ENCODE data around the gene CUX1.

Gene CUX1

GRCh38 chr7:101814991-101815825 lies 2.2 kb upstream of the CUX1 start (continued):
- TF ChIP-seq ZNF560 (tag by site-specific recombination; IDR thresholded peaks at IDR 0.05; ENCODE audit: borderline replicate concordance), result no peak
- TF ChIP-seq ZNF473 (tag by site-specific recombination; IDR thresholded peaks at IDR 0.05), result no peak
- no peak for TF ChIP-seq ZNF610 (tag by site-specific recombination; IDR thresholded peaks at IDR 0.05; ENCODE audit: borderline replicate concordance)
- TF ChIP-seq HOXC10 (CRISPR knock-in tag; IDR thresholded peaks at IDR 0.05), result no peak
- no peak for TF ChIP-seq ZNF354C (tag by site-specific recombination; IDR thresholded peaks at IDR 0.05; ENCODE audit: borderline replicate concordance, low read depth)
- TF ChIP-seq ZNF302 (tag by site-specific recombination; IDR thresholded peaks at IDR 0.05; ENCODE audit: low read depth), result no peak
- no peak; the same call in 1 of the 2 replicates for TF ChIP-seq OSR2 (tag by site-specific recombination; IDR thresholded peaks at IDR 0.05)
- TF ChIP-seq SETDB1 (IDR thresholded peaks at IDR 0.05; ENCODE audit: insufficient read length, low read length), result no peak
- no peak for TF ChIP-seq ZNF701 (tag by site-specific recombination; IDR thresholded peaks at IDR 0.05)
- TF ChIP-seq ZNF626 (tag by site-specific recombination; IDR thresholded peaks at IDR 0.05), result no peak
- TF ChIP-seq HIC1 (tag by site-specific recombination; IDR thresholded peaks at IDR 0.05), result peak; percentile 83
- TF ChIP-seq ZBTB1 (tag by site-specific recombination; IDR thresholded peaks at IDR 0.05), result peak; percentile 62; the same call in 1 of the 2 replicates
- no peak for TF ChIP-seq ZNF544 (tag by site-specific recombination; IDR thresholded peaks at IDR 0.05)
- TF ChIP-seq ZNF184 (tag by site-specific recombination; IDR thresholded peaks at IDR 0.05), result no peak
- TF ChIP-seq WT1 (tag by site-specific recombination; IDR thresholded peaks at IDR 0.05), result peak; percentile 78
- no peak for TF ChIP-seq TRIM28 (IDR thresholded peaks at IDR 0.05; ENCODE audit: borderline replicate concordance, low read length)
- peak; percentile 19; the same call in 1 of the 2 replicates for TF ChIP-seq ZNF692 (tag by site-specific recombination; IDR thresholded peaks at IDR 0.05)
- TF ChIP-seq ZNF777 (tag by site-specific recombination; IDR thresholded peaks at IDR 0.05; ENCODE audit: borderline replicate concordance), result peak; percentile 98; the same call in 1 of the 2 replicates
- no peak for TF ChIP-seq ZNF221 (tag by site-specific recombination; IDR thresholded peaks at IDR 0.05; ENCODE audit: borderline replicate concordance)
- TF ChIP-seq KLF9 (tag by site-specific recombination; IDR thresholded peaks at IDR 0.05; ENCODE audit: low read depth), result peak; percentile 31; the same call in 1 of the 2 replicates
- TF ChIP-seq ATF2 (tag by site-specific recombination; IDR thresholded peaks at IDR 0.05; ENCODE audit: low read depth), result no peak
- peak; percentile 87 for TF ChIP-seq ZBTB8A (tag by site-specific recombination; IDR thresholded peaks at IDR 0.05)
- TF ChIP-seq ZNF639 (tag by site-specific recombination; IDR thresholded peaks at IDR 0.05), result no peak
- peak; percentile 82 for TF ChIP-seq ZFP37 (tag by site-specific recombination; IDR thresholded peaks at IDR 0.05)
- peak; percentile 98 for TF ChIP-seq ZEB2 (tag by site-specific recombination; IDR thresholded peaks at IDR 0.05)
- TF ChIP-seq ZNF266 (tag by site-specific recombination; IDR thresholded peaks at IDR 0.05; ENCODE audit: low read depth), result no peak
- TF ChIP-seq ZNF830 (tag by site-specific recombination; IDR thresholded peaks at IDR 0.05; ENCODE audit: low read depth), result no peak
- no peak for TF ChIP-seq MEIS1 (CRISPR knock-in tag; IDR thresholded peaks at IDR 0.05; ENCODE audit: borderline replicate concordance)
- no peak for TF ChIP-seq ZNF292 (tag by site-specific recombination; IDR thresholded peaks at IDR 0.05; ENCODE audit: borderline replicate concordance, low read depth)
- no peak; the same call in 1 of the 2 replicates for TF ChIP-seq SP2 (tag by site-specific recombination; IDR thresholded peaks at IDR 0.05)
- no peak for TF ChIP-seq ZNF747 (tag by site-specific recombination; IDR thresholded peaks at IDR 0.05)
- TF ChIP-seq ZNF670 (tag by site-specific recombination; IDR thresholded peaks at IDR 0.05; ENCODE audit: low read depth), result no peak
- no peak; the same call in 1 of the 2 replicates for TF ChIP-seq ZNF449 (tag by site-specific recombination; IDR thresholded peaks at IDR 0.05)
